Measurements from ENCODE around the gene ITGB3.

- TF ChIP-seq CTCF (IDR thresholded peaks at IDR 0.05 in 2 of 3, conservative IDR thresholded peaks at IDR 0.05 in 1 of 3; ENCODE audit: control insufficient read depth in 2 of 3, extremely low read depth in 1 of 3, insufficient read depth in 1 of 3, low read depth in 3 of 3, low read length in 3 of 3) (no peak), POLR2AphosphoS5 (IDR thresholded peaks at IDR 0.05; ENCODE audit: low read length) (peak; percentile 74), USF2 (IDR thresholded peaks at IDR 0.05; ENCODE audit: borderline replicate concordance, low read depth, low read length) (no peak), CHD2 (IDR thresholded peaks at IDR 0.05; ENCODE audit: borderline replicate concordance, low read depth, low read length) (no peak), ZNF217 (IDR thresholded peaks at IDR 0.05) (no peak), EGR1 (IDR thresholded peaks at IDR 0.05; ENCODE audit: borderline replicate concordance in 1 of 2, low read depth in 2 of 2, low read length in 2 of 2) (no peak), E4F1 (IDR thresholded peaks at IDR 0.05; ENCODE audit: borderline replicate concordance, partially characterized antibody) (no peak), SREBF1 (IDR thresholded peaks at IDR 0.05; ENCODE audit: low read length) (no peak), RCOR1 (conservative IDR thresholded peaks at IDR 0.05; ENCODE audit: low read depth, low read length) (no peak), EP300 (IDR thresholded peaks at IDR 0.05; ENCODE audit: borderline replicate concordance in 1 of 2, control insufficient read depth in 1 of 2, low read depth in 2 of 2, low read length in 2 of 2) (0 out of 4 replicates have a peak, but pooled peaks of 1 of the 2 experiments have one; percentile 21), TCF12 (IDR thresholded peaks at IDR 0.05; ENCODE audit: low read depth, low read length) (peak; percentile 74; the same call in 1 of the 2 replicates), ESRRA (IDR thresholded peaks at IDR 0.05; ENCODE audit: low read length) (no peak)
Observed at GRCh38 chr17:47324224-47325020, 70.8 kb downstream of the ITGB3 start.
